HepG2 (cell line): Measurements from ENCODE around the gene GLIS1.

Experiments
- AGO2 ChIP-seq: fragments of 200-400 bp; formaldehyde crosslinking; optimal IDR thresholded peaks from 2 replicates; pipeline ENCODE3; 2017; ENCODE audit warnings: mild to moderate bottlenecking, low read depth, low read length, moderate library complexity
- GMEB2 ChIP-seq: IDR thresholded peaks from 2 replicates; pipeline ENCODE4 v1.6.1; 2016; ENCODE audit warnings: missing biosample characterization, missing genetic modification reagents, low read depth
- HOXA5 ChIP-seq: sonication (generic); formaldehyde crosslinking; IDR thresholded peaks from 2 replicates; pipeline ENCODE4 v1.4.0; 2020; ENCODE audit warnings: missing genetic modification reagents
- NFYB ChIP-seq: sonication (generic); formaldehyde crosslinking; IDR thresholded peaks from 2 replicates; pipeline ENCODE4 v1.4.0; 2020; ENCODE audit warnings: missing genetic modification reagents
- POLR2A ChIP-seq, 2 experiments: IDR thresholded peaks; 2 replicates each; pipeline ENCODE4 v1.6.1; 2011; ENCODE audit warnings: low read depth in 2 of 2, low read length in 2 of 2, mild to moderate bottlenecking in 1 of 2, moderate library complexity in 1 of 2; ENCODE audit not compliant: insufficient read depth in 1 of 2
- TCF7L2 ChIP-seq: IDR thresholded peaks from 2 replicates; pipeline ENCODE4 v1.6.1; 2011; ENCODE audit warnings: mild to moderate bottlenecking, low read depth, low read length, moderate library complexity
- TRAFD1 ChIP-seq: sonication (generic); formaldehyde crosslinking; IDR thresholded peaks from 2 replicates; pipeline ENCODE4 v1.5.1; 2020; ENCODE audit warnings: missing genetic modification reagents, mild to moderate bottlenecking, borderline replicate concordance
- ZFYVE20 ChIP-seq: sonication (generic); formaldehyde crosslinking; IDR thresholded peaks from 2 replicates; pipeline ENCODE4 v1.8.0; 2023; ENCODE audit warnings: low read depth, mild to moderate bottlenecking, moderate library complexity, missing genetic modification reagents, borderline replicate concordance
- TF ChIP-seq, protein P1 (sequence below): sonication (generic); formaldehyde crosslinking; IDR thresholded peaks from 2 replicates; pipeline ENCODE4 v1.5.0; 2020; ENCODE audit warnings: mild to moderate bottlenecking, missing genetic modification reagents, moderate library complexity

GRCh38 chr1:53519421-53519820, 219.5 kb downstream of the GLIS1 start:
- TF ChIP-seq AGO2: no peak
- no peak for TF ChIP-seq NFYB
- TF ChIP-seq TRAFD1 (CRISPR knock-in tag): no peak
- TF ChIP-seq POLR2A (IDR thresholded peaks at IDR 0.05; ENCODE audit: insufficient read depth in 1 of 2, low read depth in 2 of 2, low read length in 2 of 2): no peak
- TF ChIP-seq, protein P1, sequence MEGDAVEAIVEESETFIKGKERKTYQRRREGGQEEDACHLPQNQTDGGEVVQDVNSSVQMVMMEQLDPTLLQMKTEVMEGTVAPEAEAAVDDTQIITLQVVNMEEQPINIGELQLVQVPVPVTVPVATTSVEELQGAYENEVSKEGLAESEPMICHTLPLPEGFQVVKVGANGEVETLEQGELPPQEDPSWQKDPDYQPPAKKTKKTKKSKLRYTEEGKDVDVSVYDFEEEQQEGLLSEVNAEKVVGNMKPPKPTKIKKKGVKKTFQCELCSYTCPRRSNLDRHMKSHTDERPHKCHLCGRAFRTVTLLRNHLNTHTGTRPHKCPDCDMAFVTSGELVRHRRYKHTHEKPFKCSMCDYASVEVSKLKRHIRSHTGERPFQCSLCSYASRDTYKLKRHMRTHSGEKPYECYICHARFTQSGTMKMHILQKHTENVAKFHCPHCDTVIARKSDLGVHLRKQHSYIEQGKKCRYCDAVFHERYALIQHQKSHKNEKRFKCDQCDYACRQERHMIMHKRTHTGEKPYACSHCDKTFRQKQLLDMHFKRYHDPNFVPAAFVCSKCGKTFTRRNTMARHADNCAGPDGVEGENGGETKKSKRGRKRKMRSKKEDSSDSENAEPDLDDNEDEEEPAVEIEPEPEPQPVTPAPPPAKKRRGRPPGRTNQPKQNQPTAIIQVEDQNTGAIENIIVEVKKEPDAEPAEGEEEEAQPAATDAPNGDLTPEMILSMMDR (CRISPR knock-in tag): no peak
- no peak for TF ChIP-seq HOXA5 (CRISPR knock-in tag)
- TF ChIP-seq TCF7L2: no peak
- TF ChIP-seq ZFYVE20 (CRISPR knock-in tag): no peak
- TF ChIP-seq GMEB2 (CRISPR knock-in tag): no peak
